ENCODE data around the gene MGAT3. TPM values are rescaled to one million over a fixed set of nuclear protein-coding genes. Genes with fewer than 3 reads are reported as not detected.

MGAT3 gene
- total RNA-seq, 1 donor from 2014 or later, result under 0.01 TPM

DNA sequence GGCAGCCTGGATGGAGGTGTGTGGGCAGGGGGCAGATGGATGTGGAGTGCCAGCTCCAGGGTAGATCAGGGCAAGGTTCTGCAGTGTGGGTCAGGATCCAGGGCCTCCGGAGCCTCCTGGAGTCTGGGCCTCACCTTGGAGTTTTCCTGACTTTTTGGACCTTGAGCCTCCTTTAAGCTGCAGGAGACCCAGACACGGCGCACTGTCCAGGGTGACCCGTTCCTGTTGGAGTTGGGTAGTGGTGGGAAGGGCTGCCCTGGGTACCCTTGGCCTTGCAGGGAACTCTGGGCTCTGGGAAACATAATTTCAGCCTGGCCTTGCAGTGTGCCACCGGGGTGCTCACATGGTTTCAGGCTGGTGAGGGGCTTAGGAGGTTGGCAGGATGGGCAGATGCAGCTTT is 17.0 kb downstream of the MGAT3 start:
- no peak for DNase-seq

GRCh38 chr22:39474351-39475111 is 17.7 kb downstream of the MGAT3 start:
- DNase-seq, result no peak

GRCh38 chr22:39475337-39475736 is 18.5 kb downstream of the MGAT3 start:
- no peak for DNase-seq

- no peak for DNase-seq
These were observed 19.1 kb downstream of the MGAT3 start for GRCh38 chr22:39475902-39476301.

GRCh38 chr22:39476664-39477063 is 19.9 kb downstream of the MGAT3 start:
- DNase-seq, result no peak

- no peak for DNase-seq
These were observed 20.7 kb downstream of the MGAT3 start for GRCh38 chr22:39477542-39477941.

GRCh38 chr22:39478441-39478850 is 21.6 kb downstream of the MGAT3 start:
- peak; percentile 44 for DNase-seq

- DNase-seq, result no peak
These were observed 22.4 kb downstream of the MGAT3 start for GRCh38 chr22:39479254-39479653.

DNA sequence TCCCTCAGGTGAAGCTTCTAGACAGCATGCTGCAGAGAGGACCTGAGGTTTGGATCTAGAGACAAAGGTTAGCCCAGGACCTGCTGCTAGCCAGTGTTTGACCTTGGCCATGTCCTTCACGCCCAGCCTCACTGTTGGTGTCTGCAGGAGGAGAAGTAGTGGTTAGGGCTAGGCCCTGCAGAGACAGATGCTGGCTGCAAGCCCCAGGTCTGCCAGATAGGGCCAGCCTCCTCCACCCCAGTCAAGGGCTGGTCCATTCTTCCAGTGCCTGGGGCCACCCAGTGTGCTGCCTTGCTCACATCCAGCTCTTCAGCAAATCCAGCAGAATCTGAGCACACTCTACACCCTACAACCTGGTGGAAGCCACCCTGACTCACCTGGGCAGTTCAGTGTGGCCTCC is 23.7 kb downstream of the MGAT3 start:
- no peak for DNase-seq

DNA sequence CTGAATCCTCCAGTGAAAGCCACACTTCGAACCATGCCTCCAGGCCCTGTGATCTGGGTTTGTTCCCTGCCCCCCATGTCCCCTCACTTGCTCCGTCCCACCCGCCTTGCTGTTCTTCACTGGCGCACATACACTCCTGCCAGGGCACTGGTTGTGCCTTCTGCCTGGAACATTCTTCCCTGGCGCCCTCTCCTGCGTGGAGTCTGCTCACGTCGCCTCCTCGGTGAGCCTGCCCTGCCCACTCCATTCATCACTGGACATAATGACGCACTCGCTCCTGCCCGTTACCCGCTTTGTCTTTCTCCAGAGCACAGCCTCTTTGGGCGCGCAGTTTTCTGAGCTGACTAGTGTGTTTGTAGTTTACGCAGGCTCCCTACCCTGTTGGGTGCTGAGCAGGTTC is 24.2 kb downstream of the MGAT3 start:
- no peak for DNase-seq

DNA sequence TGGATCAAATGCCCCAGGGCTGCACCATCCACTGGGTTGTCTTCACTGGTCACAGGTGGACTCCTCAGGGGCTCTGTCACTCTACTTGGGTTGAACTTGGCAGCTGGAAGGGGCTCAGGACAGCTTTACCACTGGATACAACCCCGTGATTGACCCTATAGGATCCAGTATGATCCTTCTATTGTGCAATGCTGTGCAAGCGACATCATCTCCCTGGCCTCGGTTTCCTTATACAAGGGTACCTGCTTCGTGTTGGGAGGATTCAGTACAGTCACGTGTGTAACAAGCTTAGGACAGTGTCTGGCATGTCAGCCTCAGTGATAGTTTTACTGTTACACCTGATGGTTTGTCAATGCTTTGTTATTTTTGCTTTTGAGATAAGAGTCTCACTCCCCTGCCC is 24.8 kb downstream of the MGAT3 start:
- DNase-seq, result no peak

GRCh38 chr22:39482768-39483167 is 26.0 kb downstream of the MGAT3 start:
- DNase-seq, result peak; percentile 58

- no peak for DNase-seq
These were observed 30.4 kb downstream of the MGAT3 start for GRCh38 chr22:39486951-39487825.

GRCh38 chr22:39487826-39488520 is 31.2 kb downstream of the MGAT3 start:
- no peak for DNase-seq

- DNase-seq, result no peak
These were observed 31.8 kb downstream of the MGAT3 start for GRCh38 chr22:39488563-39489083.

DNA sequence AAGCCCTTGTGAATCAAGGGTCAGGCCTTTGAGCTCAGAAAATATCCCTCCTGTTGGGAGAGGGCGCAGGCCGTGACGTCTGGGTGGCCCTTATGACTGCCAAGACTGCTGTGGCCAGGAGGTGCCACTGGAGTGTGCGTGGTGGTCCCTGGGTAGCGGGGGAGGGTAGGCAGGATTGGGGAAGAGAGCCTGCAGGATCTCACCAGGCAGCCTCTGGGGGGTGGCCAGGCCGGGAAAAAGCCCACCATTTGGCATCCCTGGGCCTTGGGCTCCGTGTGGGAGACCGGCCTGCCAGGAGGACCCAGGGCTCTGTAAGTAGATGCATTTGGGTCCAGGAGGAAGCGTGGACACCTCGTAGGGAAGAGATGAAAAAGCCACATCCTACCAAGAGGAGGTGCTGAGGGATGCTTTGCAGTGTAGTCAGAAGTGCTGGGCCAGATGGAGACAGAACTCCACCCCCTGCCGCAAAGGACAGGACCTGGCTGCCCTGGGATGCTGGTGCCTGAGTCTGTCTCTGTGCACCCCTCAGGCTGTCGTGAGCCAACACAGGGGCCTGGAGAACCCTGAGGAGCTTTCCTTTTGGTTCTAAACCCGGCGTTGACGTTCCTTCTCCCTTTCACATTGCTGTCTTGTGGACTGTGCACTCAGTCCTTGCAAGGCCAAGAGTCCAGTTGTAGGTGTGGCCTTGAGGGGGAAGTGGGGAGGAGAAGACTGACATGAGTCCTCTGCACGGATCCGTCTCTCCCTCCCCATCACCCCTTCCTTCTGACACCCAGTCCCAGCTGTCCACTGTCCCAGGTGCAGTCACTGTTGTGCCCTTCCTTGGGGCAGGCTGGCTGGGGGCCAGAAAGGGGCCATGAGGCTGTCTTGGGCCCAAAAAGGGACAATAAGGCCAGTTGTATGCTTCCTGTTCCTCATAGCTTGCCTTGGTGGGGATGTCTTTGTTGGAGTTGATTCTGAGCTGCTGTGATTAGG is 32.6 kb downstream of the MGAT3 start:
- DNase-seq, result no peak

DNA sequence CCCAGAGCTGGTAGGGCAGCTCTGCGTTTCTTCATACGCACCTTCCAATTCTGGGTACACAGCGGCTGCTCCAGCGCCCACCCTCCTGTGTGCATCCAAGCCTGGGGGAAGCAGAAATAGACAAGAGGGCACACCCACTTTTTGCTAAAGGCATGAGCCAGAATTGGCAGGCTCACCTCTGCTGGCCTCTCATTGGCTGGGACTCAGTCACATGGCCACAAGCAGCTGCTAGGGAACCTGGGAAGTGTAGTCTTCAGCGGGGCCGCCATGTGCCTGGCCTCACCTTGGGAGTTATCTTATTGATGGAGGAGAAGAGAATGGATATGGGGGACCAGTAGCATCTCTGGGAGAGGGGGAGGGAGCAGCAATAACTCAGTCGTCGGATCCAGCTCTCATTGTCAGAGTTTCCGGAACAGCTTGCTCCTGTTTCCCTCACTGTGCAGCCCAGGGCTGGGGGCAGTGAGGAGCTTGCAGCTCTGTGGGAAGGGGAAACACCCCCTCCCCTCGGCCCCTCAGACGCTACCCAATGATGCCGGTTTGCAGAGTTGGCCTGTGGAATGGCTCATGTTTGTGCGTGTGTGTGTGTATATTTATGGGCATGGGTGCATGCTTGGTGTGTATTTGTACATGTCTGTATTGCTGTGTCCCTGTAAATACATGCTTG is 33.5 kb downstream of the MGAT3 start:
- peak; percentile 74 for DNase-seq

DNA sequence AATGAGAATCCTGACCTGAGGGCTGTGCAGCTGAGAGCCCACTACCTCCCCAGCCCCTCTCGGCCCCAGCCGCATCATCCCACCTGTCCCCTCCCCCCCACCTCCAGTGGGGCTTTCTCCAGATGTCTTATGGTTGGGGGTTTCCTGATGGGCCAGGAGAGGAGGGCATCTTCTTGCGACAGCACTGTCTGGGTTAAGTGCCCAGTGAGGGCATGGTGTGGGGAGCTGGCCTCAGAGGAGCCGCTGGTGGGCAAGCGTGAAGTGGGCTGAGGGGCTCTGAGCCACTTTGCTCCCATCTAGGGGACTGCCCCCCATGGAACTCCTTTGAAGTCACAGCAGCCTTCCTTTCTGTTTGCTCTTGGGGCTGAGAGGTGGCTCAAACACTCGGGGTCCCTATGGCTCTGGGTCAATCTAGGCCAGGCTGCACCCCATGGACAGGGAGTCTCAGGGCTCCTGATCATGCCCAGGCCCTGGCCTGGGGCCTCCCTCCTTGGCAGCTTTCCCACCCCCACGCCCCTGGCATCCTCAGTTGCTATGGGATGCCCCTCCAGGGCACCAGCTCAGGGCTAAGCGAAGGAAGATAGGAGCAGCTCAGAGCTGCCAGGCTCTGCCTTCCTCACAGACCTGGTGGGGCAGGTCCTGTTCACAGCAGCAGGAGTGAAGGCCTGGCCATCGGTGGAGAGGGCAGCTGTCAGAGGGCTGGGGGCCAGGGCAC is 34.3 kb downstream of the MGAT3 start:
- no peak for DNase-seq

DNA sequence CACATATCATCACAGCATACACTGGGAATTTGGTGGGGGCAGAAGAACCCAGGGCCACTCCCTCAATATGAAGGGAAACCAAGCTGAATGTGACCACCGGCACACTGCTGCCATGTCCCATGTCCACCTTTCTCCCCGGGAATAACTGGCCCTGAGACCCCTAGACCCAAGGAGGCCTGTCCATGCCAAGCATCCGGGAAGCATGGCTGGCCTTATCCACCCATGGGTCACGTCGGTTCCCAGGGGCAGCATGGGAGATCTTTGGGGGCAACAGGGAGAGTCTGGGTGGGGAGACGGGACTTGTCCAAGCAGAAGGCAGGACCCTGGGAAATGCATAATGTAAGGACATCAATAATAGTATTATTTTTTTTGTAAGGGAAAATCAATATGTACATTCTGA is 34.9 kb downstream of the MGAT3 start:
- DNase-seq, result no peak

DNA sequence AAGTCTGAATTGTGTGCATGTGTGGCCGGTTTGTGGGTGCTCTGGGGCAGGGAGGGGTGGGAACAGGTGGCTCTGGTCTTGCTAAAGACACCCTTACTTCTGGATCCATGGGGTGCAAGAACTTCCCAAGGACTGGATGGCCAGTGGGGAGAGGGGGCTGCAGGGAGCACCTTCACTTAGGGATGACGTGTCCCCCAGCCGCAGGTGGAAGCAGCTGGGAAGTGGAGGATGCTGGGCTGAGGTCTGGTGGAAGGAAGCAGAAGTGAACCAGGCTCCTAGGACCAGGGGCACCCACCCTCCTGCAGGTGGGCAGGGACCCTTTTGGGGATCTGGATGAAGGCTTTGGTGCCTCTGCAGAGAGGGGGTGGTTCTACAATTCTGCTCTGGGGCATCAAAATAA is 35.4 kb downstream of the MGAT3 start:
- no peak for DNase-seq

DNA sequence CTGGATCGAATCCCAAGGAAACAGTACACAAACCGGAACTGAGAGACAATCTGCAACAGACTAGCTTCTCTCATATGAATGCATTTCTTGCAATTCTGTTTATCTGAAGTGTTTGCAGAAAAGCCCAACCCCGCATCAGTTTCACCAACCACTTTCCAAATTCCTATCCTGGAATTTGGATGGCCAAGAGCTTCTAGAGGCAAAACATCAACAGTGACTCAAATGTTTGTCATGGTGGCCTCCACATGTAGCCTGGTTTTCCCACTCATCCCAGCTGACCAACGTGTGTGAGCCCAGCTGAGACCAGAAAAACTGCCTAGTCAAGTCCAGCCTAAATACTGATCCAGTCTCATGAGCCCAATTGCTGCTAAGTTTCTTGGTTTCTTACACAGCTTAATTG is 36.9 kb downstream of the MGAT3 start:
- no peak for DNase-seq

Data from dermis blood vessel endothelial cell (primary cell).